GM12891 (cell line): ENCODE results near the gene ZNF174.

Source experiments
- POLR2A ChIP-seq: IDR thresholded peaks from 2 replicates; pipeline ENCODE4 v1.6.1; 2011; ENCODE audit warnings: low read depth, low read length, control low read depth
- POLR2AphosphoS5 ChIP-seq: IDR thresholded peaks from 2 replicates; pipeline ENCODE4 v1.6.1; 2011; ENCODE audit warnings: low read depth, low read length, control low read depth
- POU2F2 ChIP-seq: IDR thresholded peaks from 2 replicates; pipeline ENCODE4 v1.6.1; 2011; ENCODE audit warnings: low read depth, mild to moderate bottlenecking, control low read depth, low read length, moderate library complexity
- SPI1 ChIP-seq: IDR thresholded peaks from 2 replicates; pipeline ENCODE4 v1.6.1; 2011; ENCODE audit warnings: low read depth, low read length, control low read depth
- TAF1 ChIP-seq: IDR thresholded peaks from 2 replicates; pipeline ENCODE4 v1.6.1; 2011; ENCODE audit warnings: low read depth, low read length, control low read depth

GRCh38 chr16:3401719-3402397 is 843 bp downstream of the ZNF174 start:
- no peak for TF ChIP-seq POLR2A
- no peak for TF ChIP-seq POLR2AphosphoS5
- TF ChIP-seq SPI1: no peak
- no peak for TF ChIP-seq TAF1
- no peak for TF ChIP-seq POU2F2
